Right cardiac atrium (tissue), 5 donors: Measurements from ENCODE around the gene UMODL1. TPM values are rescaled to one million over a fixed set of nuclear protein-coding genes. Genes with fewer than 3 reads are reported as not detected.
A peak's percentile ranks its signal among the peaks of the same experiment; 100 is the strongest.

ENCODE experiments used
- ATAC-seq, 2 donors: fragments of 200-7000 bp; cut with Tn5 transposase; one replicate each; pipeline versions ENCODE4 v1.8.0 to v1.9.1; 2020; ENCODE audit warnings: moderate library complexity in 2 of 2, mild to moderate bottlenecking in 1 of 2
- DNase-seq, 3 donors: peaks; one replicate each; pipeline ENCODE4 v3.0.0-alpha.2; 2020
- H3K27ac ChIP-seq: one replicate; pipeline ENCODE4 v1.5.1; 2013; ENCODE audit warnings: mild to moderate bottlenecking, low read length, control low read depth, moderate library complexity
- H3K27me3 ChIP-seq: one replicate; pipeline ENCODE4 v1.6.1; 2013; ENCODE audit not compliant: control insufficient read depth, insufficient read depth
- H3K4me1 ChIP-seq: one replicate; pipeline ENCODE4 v1.6.1; 2013; ENCODE audit warnings: low read length; ENCODE audit not compliant: control insufficient read depth, insufficient read depth
- H3K4me3 ChIP-seq: one replicate; pipeline ENCODE4 v1.5.1; 2013; ENCODE audit warnings: low read length, control low read depth
- H3K9me3 ChIP-seq: one replicate; pipeline ENCODE4 v1.6.1; 2013; ENCODE audit warnings: low read length; ENCODE audit not compliant: control insufficient read depth
- WGBS: extraction: QIAGEN DNeasy Blood & Tissue Kit; methylation state at CpG from one replicate; pipeline ENCODE4 v1.1.7; 2013; 5-methylcytosine and 5-hydroxymethylcytosine counted together
- intact Hi-C, 4 donors: fragments of 100-400 bp; cut with DNase I; formaldehyde crosslinking; loops; one replicate each; pipeline versions ENCODE4 v1.11.0 to v1.14.0; 2022 to 2023
- polyA plus RNA-seq: library from polyadenylated mRNA; stranded (reverse); fragments of 200-250 nt; gene quantifications from one replicate; pipeline ENCODE4 v1.2.3, GENCODE V29; 2013
- total RNA-seq, 4 donors: library from RNA; stranded (reverse); fragmentation: NEBNext Ultra II Directional; extraction: Animal tissue kit (Norgen Biotek cat#: 25700); gene quantifications; one replicate each; pipeline ENCODE4 v1.2.1, GENCODE V29; 2021
- donor health status: healthy with polysubstance abuse.
- donor health status: DM: no; HTN: yes; CAD: no.
- donor health status: DM: no; HTN: no; CAD: no.
- donor health status: DM: no; HTN: yes; CAD: no; lungs with severe emphysema.
- donor health status: DM: yes; HTN: yes; CAD: no.

UMODL1 gene
- total and polyA plus RNA-seq, 5 donors: not detected

- ATAC-seq: no peak
- intact Hi-C loops: no loop called here
- H3K27me3 ChIP-seq: no peaks in the 10 kb centered on the region
- H3K9me3 ChIP-seq: no peaks in the 10 kb centered on the region
- H3K4me3 ChIP-seq: no peak overlapping the region
- WGBS: 83% methylated on average over 6 of the region's 6 CpGs
- H3K4me1 ChIP-seq: no peaks in the 10 kb centered on the region
- no peak overlapping the region for H3K27ac ChIP-seq
- DNase-seq: peak in 1 of 3 donors; percentile 1
Measured at GRCh38 chr21:42102076-42102475, 31.0 kb downstream of the UMODL1 start.

GRCh38 chr21:42102526-42102925 lies 31.4 kb downstream of the UMODL1 start:
- ATAC-seq (no peak), DNase-seq (no peak)
- Histone ChIP-seq H3K4me3 (no peak overlapping the region), H3K4me1 (no peaks in the 10 kb centered on the region), H3K27me3 (no peaks in the 10 kb centered on the region), H3K9me3 (no peaks in the 10 kb centered on the region), H3K27ac (no peak overlapping the region)
- 82% methylated on average over 5 of the region's 5 CpGs for WGBS
- intact Hi-C loops: no loop called here

- Histone ChIP-seq H3K9me3 (no peaks in the 10 kb centered on the region), H3K4me3 (no peak overlapping the region), H3K27me3 (no peaks in the 10 kb centered on the region), H3K27ac (no peak overlapping the region), H3K4me1 (no peaks in the 10 kb centered on the region)
- peak in 1 of 3 donors; percentile 5 for DNase-seq
- no peak for ATAC-seq
- WGBS: 60% methylated on average over 1 of the region's 1 CpG
- intact Hi-C loops: no loop called here
Measured at GRCh38 chr21:42102991-42103390, 31.9 kb downstream of the UMODL1 start.

- WGBS: 91% methylated on average over 13 of the region's 13 CpGs
- no peaks in the 10 kb centered on the region for H3K27me3 ChIP-seq
- intact Hi-C loops: no loop called here
- H3K9me3 ChIP-seq: no peaks in the 10 kb centered on the region
- no peak overlapping the region for H3K27ac ChIP-seq
- DNase-seq: peak in 1 of 3 donors; percentile 49
- ATAC-seq: no peak
- no peaks in the 10 kb centered on the region for H3K4me1 ChIP-seq
- H3K4me3 ChIP-seq: no peak overlapping the region
Measured at GRCh38 chr21:42103843-42104242, 32.7 kb downstream of the UMODL1 start.

- no peaks in the 10 kb centered on the region for H3K4me1 ChIP-seq
- ATAC-seq: no peak
- no peak overlapping the region for H3K4me3 ChIP-seq
- WGBS: 84% methylated on average over 26 of the region's 26 CpGs
- peak in 2 of 3 donors; percentile 13 to 49 for DNase-seq
- H3K27ac ChIP-seq: no peak overlapping the region
- no peaks in the 10 kb centered on the region for H3K9me3 ChIP-seq
- intact Hi-C loops: no loop called here
- H3K27me3 ChIP-seq: no peaks in the 10 kb centered on the region
Measured at GRCh38 chr21:42105476-42106315, 34.6 kb downstream of the UMODL1 start.

DNA sequence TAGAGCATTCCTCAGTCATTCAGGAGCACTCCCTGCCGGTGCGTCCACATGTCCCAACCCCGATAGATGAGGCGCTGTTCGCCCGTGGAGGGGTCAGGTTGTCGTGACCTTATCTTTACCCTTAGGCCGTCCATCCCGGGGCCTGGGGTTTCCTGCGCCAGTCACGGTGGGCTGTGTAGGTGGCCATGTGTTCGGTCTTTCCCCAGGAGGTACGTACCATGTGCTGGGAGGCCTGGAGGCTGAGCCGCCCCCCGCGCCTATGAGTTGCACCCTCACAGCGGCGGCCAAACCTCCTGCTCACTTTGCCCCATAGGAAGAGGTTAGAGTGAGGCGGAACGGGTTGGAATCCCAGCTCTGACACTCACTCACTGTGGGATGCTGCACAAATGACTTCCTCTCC lies 35.3 kb downstream of the UMODL1 start:
- Histone ChIP-seq H3K4me1 (no peaks in the 10 kb centered on the region), H3K27ac (no peak overlapping the region), H3K9me3 (no peaks in the 10 kb centered on the region), H3K4me3 (no peak overlapping the region), H3K27me3 (no peaks in the 10 kb centered on the region)
- no peak for ATAC-seq
- intact Hi-C loops: no loop called here
- WGBS: 83% methylated on average over 20 of the region's 20 CpGs
- DNase-seq: peak in 1 of 3 donors; percentile 50

DNA sequence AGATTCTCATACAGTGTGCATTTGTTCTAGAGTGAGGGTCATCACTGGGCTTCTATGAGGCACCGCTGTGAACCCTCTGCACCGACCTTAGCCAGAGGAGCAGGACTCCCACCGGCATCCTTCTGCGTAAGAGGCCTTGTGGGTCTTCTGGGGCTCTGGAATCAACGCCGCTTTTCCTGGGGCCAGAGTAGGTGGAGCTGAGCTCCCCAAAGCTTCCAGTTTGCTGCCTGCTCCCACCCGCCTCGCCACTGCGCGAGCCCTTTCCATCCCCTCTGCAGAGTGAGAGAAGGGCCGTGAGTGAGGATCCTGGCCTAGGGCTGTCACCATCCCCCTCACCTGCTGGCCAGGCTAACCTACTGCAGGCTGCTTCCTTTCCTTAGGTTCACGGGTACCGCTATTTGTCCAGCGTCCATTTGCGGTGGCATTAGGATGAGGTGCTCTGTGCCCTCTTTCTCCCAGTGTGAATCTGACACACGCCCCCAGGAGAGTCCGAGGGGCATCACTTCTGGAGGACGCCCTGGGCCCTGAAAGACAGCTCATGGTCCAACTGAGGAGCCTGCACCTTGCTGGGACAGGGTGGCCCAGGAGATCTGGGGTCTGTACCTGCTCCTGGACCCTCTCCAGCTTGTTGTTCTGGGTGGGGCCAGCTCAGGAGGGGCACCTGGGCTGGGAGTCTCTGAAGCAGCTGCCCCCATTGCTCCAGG lies 36.2 kb downstream of the UMODL1 start:
- ATAC-seq (no peak), DNase-seq (peak in 1 of 3 donors; percentile 31)
- 81% methylated on average over 18 of the region's 18 CpGs for WGBS
- H3K27me3 ChIP-seq: no peaks in the 10 kb centered on the region
- H3K9me3 ChIP-seq: no peaks in the 10 kb centered on the region
- no peak overlapping the region for H3K27ac ChIP-seq
- H3K4me1 ChIP-seq: no peaks in the 10 kb centered on the region
- no peak overlapping the region for H3K4me3 ChIP-seq
- intact Hi-C loops: no loop called here

- Histone ChIP-seq H3K27me3 (no peaks in the 10 kb centered on the region), H3K9me3 (no peaks in the 10 kb centered on the region), H3K27ac (no peak overlapping the region), H3K4me1 (no peaks in the 10 kb centered on the region), H3K4me3 (no peak overlapping the region)
- WGBS: 24% methylated on average over 18 of the region's 18 CpGs
- peak; percentile 82 to 90 for ATAC-seq
- intact Hi-C loops: no loop called here
- DNase-seq: peak; percentile 29 to 84 (median 57)
Measured at GRCh38 chr21:42107881-42108553, 36.9 kb downstream of the UMODL1 start.

DNA sequence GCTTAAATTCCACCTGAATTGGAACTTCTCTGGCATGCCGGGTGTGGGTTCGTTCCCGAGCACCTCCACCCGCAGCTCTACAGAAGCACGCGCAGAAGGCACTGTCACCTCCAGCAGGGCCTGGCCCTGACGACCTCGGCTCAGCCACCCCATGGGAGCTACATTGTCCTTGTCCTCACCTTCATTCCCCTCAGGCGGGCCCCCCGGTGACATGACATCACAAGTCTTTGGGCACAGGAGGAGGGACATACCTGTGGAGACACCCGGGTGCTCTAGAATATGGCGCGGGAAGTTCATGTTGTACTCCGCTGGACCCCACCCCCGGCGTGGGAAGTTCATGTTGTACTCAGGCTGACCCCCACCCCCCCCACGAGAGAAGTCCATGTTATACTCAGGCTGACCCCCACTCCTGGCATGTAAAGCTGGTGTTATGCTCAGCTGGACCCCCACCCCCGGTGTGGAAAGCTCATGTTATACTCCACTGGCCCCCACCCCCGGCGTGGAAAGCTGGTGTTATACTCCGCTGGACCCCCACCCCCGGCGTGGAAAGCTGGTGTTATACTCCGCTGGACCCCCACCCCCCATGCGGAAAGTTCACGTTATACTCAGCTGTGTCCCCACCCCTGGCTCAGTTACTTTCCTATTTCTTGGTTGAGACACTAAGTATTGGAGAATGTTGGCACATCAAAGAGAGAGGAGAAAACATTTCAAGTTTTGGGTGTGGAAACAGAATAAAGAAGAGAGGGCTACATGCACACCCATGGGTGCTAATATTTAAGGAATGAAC lies 37.6 kb downstream of the UMODL1 start:
- no peaks in the 10 kb centered on the region for H3K4me1 ChIP-seq
- no peak for ATAC-seq
- peak in 2 of 3 donors; percentile 12 to 26 for DNase-seq
- H3K9me3 ChIP-seq: no peaks in the 10 kb centered on the region
- H3K27me3 ChIP-seq: no peaks in the 10 kb centered on the region
- intact Hi-C loops: no loop called here
- 79% methylated on average over 26 of the region's 26 CpGs for WGBS
- H3K4me3 ChIP-seq: no peak overlapping the region
- H3K27ac ChIP-seq: no peak overlapping the region

DNA sequence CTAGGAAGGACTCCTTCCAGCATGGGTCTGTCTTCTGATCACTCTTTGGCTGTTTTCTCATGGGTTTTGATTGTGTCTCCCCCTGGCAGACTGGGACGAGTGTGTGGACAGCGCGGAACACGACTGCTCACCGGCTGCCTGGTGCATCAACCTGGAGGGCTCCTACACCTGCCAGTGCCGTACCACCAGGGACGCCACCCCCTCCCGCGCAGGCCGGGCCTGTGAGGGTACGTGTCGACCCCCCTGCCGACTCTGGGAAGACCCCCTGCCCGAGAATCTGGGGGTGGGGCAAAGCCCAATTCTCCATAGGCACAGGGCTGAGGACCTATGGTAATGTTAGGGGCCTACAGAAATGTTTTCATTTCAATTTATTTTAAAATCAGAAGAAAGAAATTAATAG lies 38.4 kb downstream of the UMODL1 start:
- H3K9me3 ChIP-seq: no peaks in the 10 kb centered on the region
- peak in 1 of 3 donors; percentile 46 for DNase-seq
- H3K4me1 ChIP-seq: no peaks in the 10 kb centered on the region
- H3K4me3 ChIP-seq: no peak overlapping the region
- no peaks in the 10 kb centered on the region for H3K27me3 ChIP-seq
- WGBS: 81% methylated on average over 14 of the region's 14 CpGs
- no peak overlapping the region for H3K27ac ChIP-seq
- ATAC-seq: no peak
- intact Hi-C loops: no loop called here
